Measurements from ENCODE around the gene HMGN5. TPM values are rescaled to one million over a fixed set of nuclear protein-coding genes. Genes with fewer than 3 reads are reported as not detected.
A peak's percentile ranks its signal among the peaks of the same experiment; 100 is the strongest.

Gene HMGN5
- total RNA-seq, result 1 to 10 TPM; 1.2 to 3.6 TPM

GRCh38 chrX:81201671-81202455 is at the start of gene HMGN5, which contains the start of gene SH3BGRL:
TSS of gene HMGN5 (minus strand) at chrX:81201913. CDS start at chrX:81121549, 80,364 bp downstream.
TSS of gene SH3BGRL (plus strand) at chrX:81202102. CDS start at chrX:81202201, 99 bp downstream.
- Histone ChIP-seq H3K4me3 (peak within 1 kb of the TSS; percentile 52 to 58), H3K36me3 (no peaks in the 10 kb centered on the region), H3K27ac (peak within 1 kb of the TSS; percentile 64 to 78), H3K9me3 (no peaks in the 10 kb centered on the region), H3K27me3 (no peaks in the 10 kb centered on the region), H3K4me1 (no peaks in the 10 kb centered on the region)
- TF ChIP-seq CTCF (IDR thresholded peaks at IDR 0.05), result no peak
- DNase-seq (ENCODE audit: low spot score), result peak; percentile 76

DNA sequence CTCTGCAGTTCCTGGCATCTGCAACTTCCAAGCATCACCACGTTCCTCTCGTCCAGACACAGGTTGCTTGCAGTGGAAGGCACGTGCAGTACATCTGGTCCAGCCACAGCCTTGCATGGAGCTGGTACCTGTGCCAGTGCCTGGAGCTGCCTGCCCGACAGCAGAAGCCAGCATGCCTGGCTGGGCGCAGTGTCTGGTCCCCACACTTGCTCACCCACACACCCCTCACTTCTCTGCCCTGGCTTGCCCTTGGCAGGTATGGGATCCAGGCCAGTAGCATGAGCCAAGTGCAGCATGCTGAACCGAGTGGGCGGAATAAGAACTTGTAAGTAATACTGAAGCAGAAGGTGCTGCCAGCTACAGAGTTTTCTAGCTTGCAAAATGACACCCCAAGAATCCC is 40.0 kb upstream of the HMGN5 start:
- H3K27ac ChIP-seq, result no peak overlapping the region
- no peak for TF ChIP-seq CTCF (IDR thresholded peaks at IDR 0.05)
- no peak for DNase-seq (ENCODE audit: low spot score)

DNA sequence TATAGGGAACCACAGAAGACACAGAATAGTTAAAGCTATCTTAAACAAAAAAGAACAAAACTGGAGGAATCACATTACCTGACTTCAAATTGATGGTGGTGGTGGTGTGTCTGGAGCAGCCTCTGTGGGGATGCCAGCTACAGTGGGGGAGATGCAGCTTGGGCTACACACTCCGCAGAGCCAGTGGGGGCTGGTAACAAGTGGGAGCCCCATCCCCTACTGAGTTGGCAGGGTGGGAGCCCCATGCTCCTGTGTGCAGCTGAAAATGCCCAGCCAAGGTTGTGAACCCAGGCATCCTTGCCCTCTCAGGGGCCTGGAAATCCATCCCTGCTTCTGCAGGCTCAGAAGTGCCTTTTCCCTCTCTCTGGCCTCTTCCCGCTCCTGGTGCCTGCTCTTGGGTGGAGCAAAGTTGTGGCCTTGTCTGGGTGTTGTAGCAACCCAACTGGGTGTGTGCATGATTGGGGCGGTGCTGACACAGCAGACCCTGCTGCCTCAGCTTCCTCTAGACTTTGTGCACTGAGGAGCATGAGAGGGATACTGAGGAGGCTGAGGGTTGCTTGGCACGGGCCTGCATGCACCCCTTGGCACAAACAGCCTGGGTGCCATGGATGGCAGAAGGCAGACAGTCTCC is 39.1 kb upstream of the HMGN5 start:
- no peak for DNase-seq (ENCODE audit: low spot score)
- Histone ChIP-seq H3K4me3 (no peak overlapping the region), H3K27ac (no peak overlapping the region), H3K36me3 (no peaks in the 10 kb centered on the region), H3K4me1 (no peaks in the 10 kb centered on the region), H3K27me3 (no peaks in the 10 kb centered on the region), H3K9me3 (no peaks in the 10 kb centered on the region)
- TF ChIP-seq CTCF (IDR thresholded peaks at IDR 0.05), result no peak

More for the DNA sequence above, 40.0 kb upstream of the HMGN5 start:
- H3K4me1 ChIP-seq, result no peaks in the 10 kb centered on the region
- no peaks in the 10 kb centered on the region for H3K36me3 ChIP-seq
- no peaks in the 10 kb centered on the region for H3K9me3 ChIP-seq
- H3K4me3 ChIP-seq, result no peak overlapping the region
- no peaks in the 10 kb centered on the region for H3K27me3 ChIP-seq

DNA sequence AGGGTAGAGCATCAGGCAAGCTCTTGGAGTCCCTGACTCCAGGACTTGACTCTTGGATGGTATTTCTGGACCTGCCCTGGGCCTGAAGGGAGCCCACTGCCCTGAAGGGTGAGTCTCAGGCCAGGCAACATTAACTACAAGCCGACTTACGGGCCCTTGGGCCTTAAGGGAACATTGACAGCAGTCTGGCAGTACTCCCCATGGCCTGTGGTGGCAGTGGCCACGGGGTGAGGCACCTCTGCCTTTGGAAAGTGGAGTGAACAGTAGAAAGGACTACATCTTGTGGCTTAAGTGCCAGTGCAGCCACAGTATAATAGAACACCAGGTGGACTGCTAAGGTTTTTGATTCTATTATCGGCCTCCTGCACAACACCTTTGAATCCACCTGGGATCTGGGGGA is 36.5 kb upstream of the HMGN5 start:
- DNase-seq (ENCODE audit: low spot score), result no peak
- Histone ChIP-seq H3K27ac (no peak overlapping the region), H3K4me1 (no peaks in the 10 kb centered on the region), H3K27me3 (no peaks in the 10 kb centered on the region), H3K36me3 (no peaks in the 10 kb centered on the region), H3K4me3 (no peak overlapping the region), H3K9me3 (no peaks in the 10 kb centered on the region)
- TF ChIP-seq CTCF (IDR thresholded peaks at IDR 0.05), result no peak

DNA sequence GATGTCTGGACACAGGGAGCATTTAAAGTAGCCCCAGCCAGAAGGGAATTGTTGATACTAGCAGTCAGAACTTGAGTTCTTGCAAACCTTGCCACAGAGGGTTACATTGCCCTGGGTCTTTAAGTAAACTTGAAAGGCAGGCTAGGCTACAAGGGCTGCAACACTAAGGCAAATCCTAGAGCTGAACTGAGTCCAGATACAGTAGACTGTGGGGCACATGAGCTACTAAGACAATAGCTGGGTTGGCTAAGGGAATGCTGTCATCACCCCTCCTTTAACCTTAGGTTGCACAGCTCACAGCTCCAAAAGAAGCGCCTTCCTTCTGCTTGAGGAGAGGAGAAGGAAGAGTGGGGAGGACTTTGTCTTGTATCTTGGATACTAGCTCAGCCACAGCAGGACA is 35.8 kb upstream of the HMGN5 start:
- H3K9me3 ChIP-seq, result no peaks in the 10 kb centered on the region
- TF ChIP-seq CTCF (IDR thresholded peaks at IDR 0.05), result no peak
- H3K4me3 ChIP-seq, result no peak overlapping the region
- no peaks in the 10 kb centered on the region for H3K4me1 ChIP-seq
- no peak for DNase-seq (ENCODE audit: low spot score)
- H3K27ac ChIP-seq, result no peak overlapping the region
- no peaks in the 10 kb centered on the region for H3K27me3 ChIP-seq
- H3K36me3 ChIP-seq, result no peaks in the 10 kb centered on the region
